HCT116 (cell line): ENCODE measurements around the gene PLEKHG5. TPM values are rescaled to one million over a fixed set of nuclear protein-coding genes. Genes with fewer than 3 reads are reported as not detected.

Experiments used
- ATAC-seq: fragments of 200-7000 bp; cut with Tn5 transposase; 2 replicates; pipeline ENCODE4 v1.9.1; 2020; ENCODE audit warnings: mild to moderate bottlenecking, moderate library complexity
- BruUV-seq: library from RNA; stranded (reverse); fragments of 400-500 nt; replicated peaks from 2 replicates; lab custom pipeline; 2021; lab: Mats Ljungman, UMichigan
- CTCF ChIA-PET: fragments of 300-600 bp; sonication (Branson Sonifier 250); formaldehyde crosslinking; loops from one replicate; lab custom pipeline; 2021; ENCODE audit warnings: antibody characterized with exemption; lab: Charles Lee
- POLR2A ChIA-PET: fragments of 300-600, 350-600 bp; sonication (Branson Sonifier 250); formaldehyde crosslinking; loops from one replicate; lab custom pipeline; 2021; ENCODE audit warnings: antibody characterized with exemption; lab: Charles Lee
- RAD21 ChIA-PET, 2 experiments: fragments of 300-600 bp; sonication (Branson Sonifier 250); formaldehyde crosslinking; loops; one replicate each; lab custom pipeline; 2023; ENCODE audit warnings: low total read pairs in 2 of 2; ENCODE audit not compliant: uncharacterized antibody in 2 of 2, unreplicated experiment in 2 of 2, low non-redundant PET in 1 of 2; lab: Charles Lee
- DNase-seq: peaks from one replicate; pipeline ENCODE4 v3.0.0-alpha.2; 2010; ENCODE audit warnings: low read depth, low spot score
- H2AFZ ChIP-seq: fragments of 200-600 bp; shearing (Covaris generic), sonication (generic); 2 replicates; pipeline ENCODE4 v1.6.1; 2017; ENCODE audit warnings: low read depth, mixed run types, mixed read lengths, antibody characterized with exemption, low read length; ENCODE audit not compliant: poor library complexity, severe bottlenecking
- H3K27ac ChIP-seq: 2 replicates; pipeline ENCODE4 v1.5.1; 2012; ENCODE audit warnings: low read depth, low read length
- H3K27me3 ChIP-seq: fragments of 200-600 bp; sonication (generic); 2 replicates; pipeline ENCODE4 v1.6.1; 2016; ENCODE audit warnings: mixed run types, low read length, mixed read lengths; ENCODE audit not compliant: insufficient read depth
- H3K36me3 ChIP-seq, 2 experiments: fragments of 200-500 bp in 1 of 2; fragments of 200-600 bp in 1 of 2; sonication (Bioruptor generic) in 1 of 2; sonication (generic) in 1 of 2; 2 replicates each; pipeline versions ENCODE4 v1.5.1 to v1.6.1; 2014 to 2016; ENCODE audit warnings: low read length in 2 of 2, inconsistent platforms in 1 of 2, mixed read lengths in 1 of 2, mixed run types in 1 of 2; ENCODE audit not compliant: insufficient read depth in 2 of 2, control insufficient read depth in 1 of 2
- H3K4me1 ChIP-seq, 2 experiments: fragments of 200-600 bp in 1 of 2; sonication (generic) in 1 of 2; 2 replicates each; pipeline versions ENCODE4 v1.5.1 to v1.6.1; 2012 to 2017; ENCODE audit warnings: low read length in 2 of 2, inconsistent platforms in 1 of 2, mild to moderate bottlenecking in 1 of 2, mixed read lengths in 1 of 2, mixed run types in 1 of 2, moderate library complexity in 1 of 2; ENCODE audit not compliant: insufficient read depth in 2 of 2, control insufficient read depth in 1 of 2
- H3K4me2 ChIP-seq: fragments of 200-600 bp; sonication (generic); 2 replicates; pipeline ENCODE4 v1.6.1; 2017; ENCODE audit warnings: mixed run types, low read length, mixed read lengths
- H3K4me3 ChIP-seq, 2 experiments: fragments of 200-600 bp in 1 of 2; sonication (generic) in 1 of 2; replicated peaks in 1 of 2; 2 replicates each; pipeline ENCODE4 v1.5.1; 2011 to 2016; ENCODE audit warnings: low read length in 2 of 2, control low read depth in 1 of 2, low read depth in 1 of 2, mild to moderate bottlenecking in 1 of 2, mixed read lengths in 1 of 2, mixed run types in 1 of 2
- H3K79me2 ChIP-seq: fragments of 200-600 bp; sonication (generic); 2 replicates; pipeline ENCODE4 v1.6.1; 2017; ENCODE audit warnings: mild to moderate bottlenecking, mixed run types, low read length, moderate library complexity, mixed read lengths; ENCODE audit not compliant: insufficient read depth
- H3K9ac ChIP-seq: fragments of 200-600 bp; sonication (generic); 2 replicates; pipeline ENCODE4 v1.6.1; 2016; ENCODE audit warnings: low read length, mixed read lengths
- H3K9me2 ChIP-seq: fragments of 200-600 bp; sonication (generic), shearing (Covaris generic); 2 replicates; pipeline ENCODE4 v1.6.1; 2017; ENCODE audit warnings: mixed run types, mild to moderate bottlenecking, moderate library complexity; ENCODE audit not compliant: insufficient read depth
- H3K9me3 ChIP-seq, 2 experiments: fragments of 200-500 bp in 1 of 2; fragments of 200-600 bp in 1 of 2; sonication (Bioruptor generic) in 1 of 2; sonication (generic) in 1 of 2; 2 replicates each; pipeline ENCODE4 v1.6.1; 2014 to 2017; ENCODE audit warnings: low read length in 2 of 2, mixed read lengths in 2 of 2, inconsistent platforms in 1 of 2, low read depth in 1 of 2, mild to moderate bottlenecking in 1 of 2, mixed run types in 1 of 2, moderate library complexity in 1 of 2; ENCODE audit not compliant: control insufficient read depth in 1 of 2, insufficient read depth in 1 of 2
- H4K20me1 ChIP-seq: fragments of 200-600 bp; sonication (generic), shearing (Covaris generic); 2 replicates; pipeline ENCODE4 v1.6.1; 2017; ENCODE audit warnings: mixed run types, mild to moderate bottlenecking, moderate library complexity; ENCODE audit not compliant: insufficient read depth
- CBX3 ChIP-seq: IDR thresholded peaks from 2 replicates; pipeline ENCODE4 v1.6.1; 2012; ENCODE audit warnings: low read depth
- ELF1 ChIP-seq: IDR thresholded peaks from 2 replicates; pipeline ENCODE4 v1.6.1; 2012; ENCODE audit warnings: low read depth, borderline replicate concordance
- JUND ChIP-seq: IDR thresholded peaks from 2 replicates; pipeline ENCODE4 v1.6.1; 2012
- RAD21 ChIP-seq: IDR thresholded peaks from 2 replicates; pipeline ENCODE4 v1.6.1; 2012; ENCODE audit warnings: low read depth, mild to moderate bottlenecking
- REST ChIP-seq: IDR thresholded peaks from 2 replicates; pipeline ENCODE4 v1.6.1; 2012; ENCODE audit warnings: low read depth
- SIN3A ChIP-seq: IDR thresholded peaks from 2 replicates; pipeline ENCODE4 v1.6.1; 2012; ENCODE audit warnings: low read depth
- YY1 ChIP-seq: IDR thresholded peaks from 2 replicates; pipeline ENCODE4 v1.6.1; 2011; ENCODE audit warnings: low read length, low read depth, moderate library complexity, mild to moderate bottlenecking; ENCODE audit not compliant: insufficient replicate concordance; ENCODE audit errors: extremely low read depth
- ZNF274 ChIP-seq: fragments of 200-500 bp; sonication (Bioruptor generic); IDR thresholded peaks from 2 replicates; pipeline ENCODE4 v1.6.1; 2014; ENCODE audit warnings: mild to moderate bottlenecking, low read depth, low read length, inconsistent platforms
- intact Hi-C: fragments of 100-400 bp; cut with micrococcal nuclease; formaldehyde crosslinking; loops from 2 replicates; pipeline ENCODE4 v1.10.0; 2022
- total RNA-seq: library from RNA; stranded (reverse); gene quantifications from one replicate; pipeline ENCODE4 v1.2.1, GENCODE V29; 2021; ENCODE audit not compliant: unreplicated experiment

PLEKHG5 gene
- total RNA-seq, 1 experiment from 2014 or later = 33.0 TPM

GRCh38 chr1:6500544-6501278 is 9.2 kb upstream of the PLEKHG5 start:
- no peak for DNase-seq
- POLR2A ChIA-PET = no interaction called here
- no peaks in the 10 kb centered on the region for H3K9me2 ChIP-seq
- H3K9ac ChIP-seq = no peak overlapping the region
- H3K27ac ChIP-seq = no peak overlapping the region
- no peak overlapping the region for H3K4me2 ChIP-seq
- no peak for ATAC-seq
- RAD21 ChIA-PET = no interaction called here
- intact Hi-C loops = no loop called here
- no peaks in the 10 kb centered on the region for H4K20me1 ChIP-seq
- H3K4me1 ChIP-seq = peaks cover 15 to 24% of the 10 kb centered on the region in 2 experiments
- CTCF ChIA-PET = interaction anchor here (1.6 kb wide), 1 partner anchor 12 kb away, joined by 3 read pairs; no protein-coding TSS in a partner anchor
- no TSS peak for BruUV-seq
- H3K4me3 ChIP-seq = no peak overlapping the region
- H2AFZ ChIP-seq = no peak overlapping the region
- TF ChIP-seq SIN3A (no peak), RAD21 (no peak), CBX3 (no peak), JUND (no peak), ELF1 (no peak), YY1 (no peak), REST (no peak), ZNF274 (no peak)
- H3K27me3 ChIP-seq = no peaks in the 10 kb centered on the region
- H3K79me2 ChIP-seq = no peaks in the 10 kb centered on the region
- no peaks in the 10 kb centered on the region for H3K36me3 ChIP-seq
- H3K9me3 ChIP-seq = no peaks in the 10 kb centered on the region
